Femur (tissue), 1 donor: ENCODE data around the gene LRP1B.
"Not testable (repeated sequence)": the region's sequence is repeated elsewhere in the genome, so short reads cannot be mapped to it uniquely, and the experiment has no call there.

ENCODE experiments used
- DNase-seq: peaks from one replicate; pipeline ENCODE4 v3.0.0-alpha.2; 2017

The LRP1B gene

DNA sequence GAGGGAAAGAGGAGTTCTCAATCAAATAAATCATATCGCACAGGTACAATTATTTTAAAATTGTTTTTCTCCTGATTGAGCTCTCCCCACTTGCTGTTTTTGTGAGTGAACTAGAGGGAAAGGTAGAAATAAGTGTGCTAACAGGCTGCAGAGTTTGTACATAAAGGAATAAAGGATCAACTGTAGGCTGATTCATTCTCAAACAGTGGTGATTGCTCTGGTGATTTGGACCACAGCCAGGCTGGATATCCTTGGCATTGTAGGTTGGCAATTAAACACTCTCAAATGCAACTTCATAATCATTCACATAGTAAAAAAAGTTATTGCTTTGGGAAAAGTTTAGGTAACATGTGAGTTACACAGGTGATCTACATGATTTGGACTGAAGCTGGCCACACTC lies 29.8 kb downstream of the LRP1B start:
- no peak for DNase-seq

DNA sequence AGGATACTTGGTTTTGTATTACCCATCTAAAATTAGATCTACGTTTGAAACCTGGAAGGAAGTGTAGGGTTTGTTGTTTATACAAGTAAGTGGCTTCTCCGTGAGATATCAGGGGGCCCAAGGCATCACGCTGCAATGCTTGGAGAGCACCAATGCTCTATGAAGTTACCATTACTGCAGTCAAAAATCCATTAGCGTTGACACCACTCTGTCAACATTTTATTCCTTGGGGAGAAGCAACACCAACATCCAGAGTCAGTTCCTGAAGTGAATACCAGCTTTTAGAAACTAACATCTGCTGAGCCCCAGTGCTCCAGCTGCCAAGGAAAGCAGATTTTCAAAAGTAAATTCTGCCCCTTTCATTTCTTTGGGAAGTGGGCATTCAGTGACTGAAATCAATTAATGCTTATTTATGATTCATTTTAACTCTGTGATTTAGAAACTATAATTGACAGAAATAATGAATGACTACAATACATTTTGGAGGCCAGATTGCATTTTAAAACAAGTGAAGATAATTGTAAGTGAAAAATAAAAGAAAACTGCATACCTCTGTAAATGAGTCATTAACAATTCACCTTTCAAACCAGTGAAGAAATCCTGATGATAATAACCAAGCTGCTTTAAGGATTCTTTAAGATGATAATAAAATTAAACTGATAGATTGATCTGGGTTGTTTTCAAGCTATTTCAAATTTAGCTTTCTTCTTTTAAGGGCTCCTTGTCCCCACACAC lies 30.5 kb downstream of the LRP1B start:
- no peak for DNase-seq

- DNase-seq: no peak
Measured at GRCh38 chr2:142097711-142098110, 33.1 kb downstream of the LRP1B start.

- DNase-seq: no peak
Measured at GRCh38 chr2:142095647-142096046, 35.2 kb downstream of the LRP1B start.

GRCh38 chr2:142094233-142094632 lies 36.6 kb downstream of the LRP1B start:
- DNase-seq: no peak

DNA sequence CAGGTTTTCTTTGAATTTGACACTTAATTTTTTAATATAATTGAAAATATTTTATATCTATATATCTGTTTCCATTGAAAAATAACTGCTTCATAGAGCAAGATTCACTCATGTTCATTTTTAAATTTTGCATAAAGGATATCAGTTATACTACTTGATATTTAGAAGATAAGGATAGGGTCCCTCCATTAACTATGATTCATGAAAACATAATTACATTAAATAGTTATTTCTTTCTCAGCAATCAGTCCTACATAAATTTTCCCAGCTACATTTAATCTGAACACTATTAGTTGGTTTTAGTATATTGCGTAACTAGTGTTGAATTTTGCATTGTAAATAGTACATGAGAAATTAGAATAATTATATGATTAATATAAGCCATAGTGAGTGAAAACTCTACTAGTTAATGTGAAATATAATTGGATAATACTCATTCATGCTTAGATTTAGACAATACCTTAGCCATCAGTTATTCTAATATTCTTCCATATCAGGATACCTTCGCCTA lies 42.7 kb downstream of the LRP1B start:
- DNase-seq: no peak

DNA sequence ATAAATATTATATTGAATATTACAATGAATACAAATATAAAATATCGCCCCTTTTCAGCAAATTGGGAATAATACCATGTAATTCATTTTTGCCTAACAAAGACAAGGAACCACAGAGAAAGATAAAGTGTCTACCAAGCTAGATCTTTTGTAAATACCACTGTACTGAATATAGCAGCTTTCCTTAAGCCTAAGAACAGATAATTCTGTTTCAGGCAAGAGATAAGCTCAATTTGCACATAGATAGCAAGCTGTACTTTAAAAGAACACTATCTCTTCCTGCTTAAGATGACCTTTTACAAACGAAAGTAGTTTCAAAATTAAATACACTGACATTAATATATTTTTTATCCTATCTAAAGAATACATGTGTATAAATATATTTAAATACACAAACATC lies 43.2 kb downstream of the LRP1B start:
- not testable (repeated sequence) for DNase-seq

DNA sequence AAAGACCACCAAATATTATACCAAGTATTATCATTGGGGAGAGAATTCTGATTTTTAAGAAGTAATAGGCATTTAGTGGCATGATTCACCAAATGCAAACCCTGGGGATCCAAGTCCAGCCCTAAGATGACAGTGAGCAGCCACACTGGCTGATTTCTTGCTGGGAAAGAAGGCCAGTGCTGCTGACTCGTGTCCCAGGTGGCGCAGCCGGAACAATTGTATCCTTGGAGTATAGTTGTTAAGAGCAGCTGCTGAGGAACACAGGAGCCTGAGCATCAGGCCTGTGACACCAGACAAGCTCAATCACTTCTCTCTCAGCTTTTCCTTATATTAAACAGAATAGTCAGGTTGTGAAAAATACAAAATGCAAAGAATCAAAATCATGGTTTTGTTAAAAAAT lies 48.4 kb downstream of the LRP1B start:
- DNase-seq: no peak

GRCh38 chr2:142076317-142076716 lies 54.5 kb downstream of the LRP1B start:
- DNase-seq: no peak

- DNase-seq: no peak
Measured at GRCh38 chr2:142075826-142076225, 55.0 kb downstream of the LRP1B start.

DNA sequence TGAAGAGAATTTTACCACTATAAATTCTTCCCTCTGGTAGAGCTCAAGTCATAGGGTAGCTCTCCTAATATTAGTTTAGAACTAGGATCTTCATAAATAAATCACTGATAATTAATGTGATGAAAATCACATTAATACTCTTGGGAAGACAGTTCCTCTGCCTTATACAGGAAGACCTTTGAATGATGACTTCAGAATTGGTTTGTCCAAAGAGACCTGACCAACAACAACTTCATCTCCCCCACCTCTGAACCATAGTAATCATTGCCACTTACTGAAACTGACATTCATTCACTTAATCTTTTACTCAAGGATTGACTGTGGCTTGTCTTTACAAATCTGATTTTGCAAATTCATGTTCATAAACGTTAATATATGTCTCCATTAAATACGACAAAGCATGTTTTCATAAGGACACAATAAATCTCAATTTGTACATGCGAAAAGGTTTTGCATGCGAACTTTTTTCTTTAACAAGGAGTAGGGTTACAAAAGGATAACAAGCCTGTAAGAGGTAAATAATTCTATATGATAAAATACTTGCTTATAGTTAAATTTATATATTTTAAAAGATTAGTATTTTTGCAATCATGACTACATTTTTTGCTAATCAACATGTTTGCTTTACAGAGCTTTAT lies 61.4 kb downstream of the LRP1B start:
- DNase-seq: no peak

DNA sequence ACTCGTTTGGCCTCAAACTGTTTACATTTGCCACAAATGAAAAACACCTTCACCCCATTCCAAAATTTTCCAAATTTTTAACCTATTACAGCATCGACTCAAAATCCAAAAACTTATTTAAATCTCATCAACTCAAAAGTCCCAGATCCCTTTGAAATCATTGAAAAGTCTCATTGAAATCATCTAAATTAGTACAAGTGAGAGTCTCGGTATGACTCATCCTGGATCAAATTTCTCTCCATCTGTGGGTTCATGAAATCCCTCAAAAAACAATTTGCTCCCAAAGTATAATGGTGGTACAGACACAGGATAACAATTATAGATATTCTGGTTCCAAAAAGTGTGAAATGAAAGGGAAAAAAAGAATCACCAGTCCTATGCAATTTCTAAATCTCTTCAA lies 65.1 kb downstream of the LRP1B start:
- no peak for DNase-seq

DNA sequence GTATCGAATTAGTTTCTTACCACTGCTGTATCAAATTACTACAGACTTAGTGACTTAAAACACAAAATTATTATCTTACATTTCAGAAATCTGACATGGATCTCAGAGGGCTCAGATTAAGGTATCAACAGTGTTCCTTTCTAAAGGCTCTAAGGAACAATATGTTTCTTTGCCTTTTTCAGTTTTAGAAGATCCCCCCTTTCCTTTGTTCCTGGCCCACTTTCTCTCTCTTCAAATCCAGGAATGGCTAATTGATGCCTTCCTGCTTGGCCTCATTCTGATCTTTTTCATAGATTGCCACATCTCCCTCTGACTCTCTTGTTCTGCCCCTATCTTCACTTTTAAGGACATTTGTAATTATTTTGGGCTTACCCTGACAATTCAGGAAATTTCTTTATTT lies 65.7 kb downstream of the LRP1B start:
- no peak for DNase-seq

- no peak for DNase-seq
Measured at GRCh38 chr2:142061733-142062132, 69.1 kb downstream of the LRP1B start.

DNA sequence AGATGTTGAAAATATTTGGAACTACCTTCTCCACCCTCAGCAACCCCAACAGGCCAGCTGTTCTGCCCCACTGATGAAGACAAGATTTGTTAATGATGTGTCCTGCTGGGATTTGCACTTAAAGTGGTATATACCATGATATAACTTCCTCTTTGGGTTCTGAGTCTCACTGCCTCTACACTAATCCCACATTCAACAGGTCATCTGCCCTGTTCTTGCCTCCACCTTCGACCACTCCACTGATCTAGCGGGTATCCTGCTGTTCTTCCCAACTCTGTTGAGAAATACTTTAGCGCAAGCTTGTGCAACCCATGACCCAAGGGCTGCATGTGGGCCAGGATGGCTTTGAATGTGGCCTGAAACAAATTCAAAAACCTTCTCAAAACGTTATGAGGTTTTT lies 72.7 kb downstream of the LRP1B start:
- no peak for DNase-seq

GRCh38 chr2:142056784-142057183 lies 74.0 kb downstream of the LRP1B start:
- no peak for DNase-seq

GRCh38 chr2:142052220-142052863 lies 78.5 kb downstream of the LRP1B start:
- DNase-seq: no peak

- DNase-seq: no peak
Measured at GRCh38 chr2:142048581-142048980, 82.2 kb downstream of the LRP1B start.

- DNase-seq: no peak
Measured at GRCh38 chr2:142045641-142046040, 85.2 kb downstream of the LRP1B start.

DNA sequence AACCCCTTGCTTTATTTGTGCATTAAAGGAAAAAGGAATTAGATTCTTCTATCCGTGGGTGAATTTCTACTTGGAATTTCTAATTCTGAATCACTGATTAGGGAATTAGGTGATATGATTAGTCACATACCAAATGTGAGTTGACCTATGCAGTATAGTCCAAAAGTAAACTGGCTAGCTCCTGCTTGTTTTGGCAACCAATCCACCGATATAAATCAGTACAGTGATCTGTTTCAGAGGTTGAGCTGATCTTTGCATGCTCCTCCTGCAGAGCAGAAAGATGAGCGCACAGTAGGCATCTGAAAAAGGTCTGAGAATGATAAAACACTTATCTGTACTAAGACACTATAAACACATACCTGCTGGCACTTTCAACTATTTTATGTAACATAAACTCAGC lies 86.6 kb downstream of the LRP1B start:
- no peak for DNase-seq

DNA sequence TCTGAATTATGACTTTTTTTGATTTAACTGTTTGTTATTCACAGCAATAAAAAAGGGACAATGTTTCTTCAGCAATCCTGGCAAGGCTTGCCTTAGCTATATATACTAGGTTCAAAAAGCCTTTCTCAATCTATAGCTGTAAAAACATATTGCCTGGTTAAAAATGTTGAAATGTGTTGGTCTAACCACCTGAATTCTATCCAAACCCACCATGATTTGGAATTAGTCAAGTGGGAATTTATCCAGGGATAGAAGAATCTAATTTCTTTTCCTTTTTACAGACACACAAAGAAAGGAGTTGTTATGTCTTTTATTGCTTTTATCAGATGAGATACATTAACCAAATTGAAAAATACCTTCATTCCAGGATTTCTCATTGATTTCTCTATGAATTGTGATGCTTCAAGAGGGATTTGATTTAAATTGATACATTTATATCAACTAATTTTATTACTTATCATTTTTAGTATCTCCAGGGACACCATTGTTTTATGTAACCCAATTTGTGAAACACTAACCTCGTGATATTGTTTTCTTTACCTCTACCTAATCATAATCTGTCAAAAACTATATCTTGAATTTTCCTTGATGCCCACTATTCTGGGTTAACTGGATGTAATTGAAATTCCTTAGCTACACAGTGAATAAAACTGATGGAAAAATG lies 88.1 kb downstream of the LRP1B start:
- no peak for DNase-seq

- no peak for DNase-seq
Measured at GRCh38 chr2:142041996-142042395, 88.8 kb downstream of the LRP1B start.

- DNase-seq: no peak
Measured at GRCh38 chr2:142041105-142041504, 89.7 kb downstream of the LRP1B start.

- no peak for DNase-seq
Measured at GRCh38 chr2:142040556-142040955, 90.3 kb downstream of the LRP1B start.
